Spleen (tissue), 11 donors: ENCODE measurements around the gene TGOLN2. TPM values are rescaled to one million over a fixed set of nuclear protein-coding genes. Genes with fewer than 3 reads are reported as not detected.
"Not testable (repeated sequence)": the region's sequence is repeated elsewhere in the genome, so short reads cannot be mapped to it uniquely, and the experiment has no call there.

ENCODE experiments used
- DNase-seq: peaks from one replicate; pipeline ENCODE4 v3.0.0-alpha.2; 2020
- H3K27ac ChIP-seq, 8 donors: fragments of 200-600 bp; sonication (generic) in 7 of 8; 1 replicate in 4 of 8; 2 replicates in 4 of 8; pipeline versions ENCODE4 v1.5.0 to v1.8.0; 2016 to 2021; ENCODE audit warnings: inconsistent platforms in 4 of 8, mild to moderate bottlenecking in 4 of 8, moderate library complexity in 1 of 8
- H3K27me3 ChIP-seq, 7 donors: fragments of 200-600 bp; sonication (generic) in 6 of 7; replicated peaks in 1 of 7; 1 replicate in 4 of 7; 2 replicates in 3 of 7; pipeline versions ENCODE4 v1.5.0 to v1.8.0; 2016 to 2021; ENCODE audit warnings: inconsistent platforms in 3 of 7, mild to moderate bottlenecking in 1 of 7
- H3K36me3 ChIP-seq, 6 donors: fragments of 200-600 bp; sonication (generic) in 5 of 6; 1 replicate in 4 of 6; 2 replicates in 2 of 6; pipeline versions ENCODE4 v1.5.0 to v1.8.0; 2016 to 2021; ENCODE audit warnings: inconsistent platforms in 2 of 6
- H3K4me1 ChIP-seq, 6 donors: fragments of 200-600 bp; sonication (generic) in 5 of 6; 1 replicate in 3 of 6; 2 replicates in 3 of 6; pipeline versions ENCODE4 v1.5.0 to v1.8.0; 2016 to 2021; ENCODE audit warnings: inconsistent platforms in 3 of 6
- H3K4me3 ChIP-seq, 8 donors: fragments of 200-600 bp; sonication (generic) in 7 of 8; 1 replicate in 4 of 8; 2 replicates in 4 of 8; pipeline versions ENCODE4 v1.5.0 to v1.8.0; 2016 to 2021; ENCODE audit warnings: inconsistent platforms in 4 of 8, mild to moderate bottlenecking in 4 of 8, moderate library complexity in 2 of 8
- H3K9me3 ChIP-seq, 8 donors: fragments of 200-600 bp; sonication (generic) in 7 of 8; 1 replicate in 4 of 8; 2 replicates in 4 of 8; pipeline versions ENCODE4 v1.5.0 to v1.8.0; 2016 to 2021; ENCODE audit warnings: inconsistent platforms in 4 of 8
- CTCF ChIP-seq, 11 experiments: fragments of 200-600 bp in 7 of 11; fragments of 450-650 bp in 4 of 11; sonication (generic) in 4 of 11; IDR thresholded peaks in 8 of 11; conservative IDR thresholded peaks in 3 of 11; 1 replicate in 7 of 11; 2 replicates in 4 of 11; pipeline versions ENCODE4 v1.4.0 to v1.8.0; 2016 to 2021; ENCODE audit warnings: antibody characterized with exemption in 11 of 11, inconsistent platforms in 4 of 11, mild to moderate bottlenecking in 1 of 11
- POLR2A ChIP-seq, 3 donors: fragments of 450-650 bp; IDR thresholded peaks; one replicate each; pipeline ENCODE4 v1.5.1; 2017; ENCODE audit warnings: antibody characterized with exemption in 3 of 3, mild to moderate bottlenecking in 1 of 3
- POLR2AphosphoS5 ChIP-seq, 3 donors: sonication (generic); formaldehyde crosslinking; IDR thresholded peaks; one replicate each; pipeline ENCODE4 v1.5.1; 2017; ENCODE audit warnings: antibody characterized with exemption in 3 of 3
- WGBS, 5 donors: extraction: QIAGEN DNeasy Blood & Tissue Kit in 3 of 5; methylation state at CpG; one replicate each; pipeline versions ENCODE4 v1.1.5 to v1.1.7; 2013 to 2018; 5-methylcytosine and 5-hydroxymethylcytosine counted together
- intact Hi-C: fragments of 100-400 bp; cut with DNase I; formaldehyde crosslinking; loops from one replicate; pipeline ENCODE4 v1.15.0; 2023; ENCODE audit warnings: low total_unique reads
- polyA plus RNA-seq, 3 donors: library from polyadenylated mRNA; stranded (reverse); fragments of 200-250 nt; gene quantifications; one replicate each; pipeline ENCODE4 v1.2.1, GENCODE V29; 2013
- total RNA-seq, 7 donors: library from RNA; depleted of rRNA in 3 of 7; stranded (reverse); fragments of >200 nt in 3 of 7; fragmentation: NEBNext Ultra II Directional in 4 of 7; extraction: Animal tissue kit (Norgen Biotek cat#: 25700) in 4 of 7; gene quantifications; one replicate each; pipeline versions ENCODE4 v1.1.0 to v1.2.1, GENCODE V29; 2016 to 2021
- donor health status: healthy with polysubstance abuse.
- donor health status: DM: no; HTN: no; CAD: no; lungs with moderate emphysema.
- donor health status: DM: no; HTN: no; CAD: no.
- donor health status: Bipolar disorder and iron deficiency.
- donor health status: healthy.
- donor health status: DM: no; HTN: no; CAD: no.
- donor health status: DM: yes; HTN: yes; CAD: no.

The TGOLN2 gene
- total and polyA plus RNA-seq, 10 donors = 14.8 to 199 (median 150) TPM

- peaks cover 0 to 4% (median 0%) of the 10 kb centered on the region in 7 donors for H3K27me3 ChIP-seq
- H3K4me1 ChIP-seq = no peaks in the 10 kb centered on the region
- H3K9me3 ChIP-seq = no peaks in the 10 kb centered on the region
- no peak overlapping the region for H3K27ac ChIP-seq
- DNase-seq = no peak
- 46 to 72% (median 50%) methylated on average over 2 of the region's 2 CpGs for WGBS, 5 donors
- TF ChIP-seq POLR2A (IDR thresholded peaks at IDR 0.05) (no peak), POLR2AphosphoS5 (IDR thresholded peaks at IDR 0.05) (no peak), CTCF (IDR thresholded peaks at IDR 0.05 in 8 of 11, conservative IDR thresholded peaks at IDR 0.05 in 3 of 11) (no peak)
- no peak overlapping the region for H3K4me3 ChIP-seq
- intact Hi-C loops = no loop called here
- no peaks in the 10 kb centered on the region for H3K36me3 ChIP-seq
These were observed 7.1 kb upstream of the TGOLN2 start for GRCh38 chr2:85334928-85335327.

- WGBS, 5 donors = 87 to 97% (median 94%) methylated on average over 3 to 4 of the region's 4 CpGs
- H3K4me3 ChIP-seq, H3K27me3 ChIP-seq, H3K36me3 ChIP-seq, H3K27ac ChIP-seq, DNase-seq, H3K9me3 ChIP-seq, intact Hi-C loops, H3K4me1 ChIP-seq: not testable (repeated sequence)
These were observed 6.1 kb upstream of the TGOLN2 start for GRCh38 chr2:85333877-85334276.

GRCh38 chr2:85330839-85331636, 3.2 kb upstream of the TGOLN2 start:
- no peak overlapping the region for H3K27ac ChIP-seq
- no peaks in the 10 kb centered on the region for H3K9me3 ChIP-seq
- peaks cover 0 to 5% (median 0%) of the 10 kb centered on the region in 6 donors for H3K36me3 ChIP-seq
- no peaks in the 10 kb centered on the region for H3K27me3 ChIP-seq
- intact Hi-C loops = no loop called here
- 66 to 85% (median 75%) methylated on average over 13 of the region's 13 CpGs for WGBS, 5 donors
- DNase-seq = no peak
- no peak for TF ChIP-seq POLR2AphosphoS5 (IDR thresholded peaks at IDR 0.05)
- no peak for TF ChIP-seq POLR2A (IDR thresholded peaks at IDR 0.05)
- no peak for TF ChIP-seq CTCF (IDR thresholded peaks at IDR 0.05 in 8 of 11, conservative IDR thresholded peaks at IDR 0.05 in 3 of 11)
- peaks cover 0 to 28% (median 16%) of the 10 kb centered on the region in 6 donors for H3K4me1 ChIP-seq
- no peak overlapping the region for H3K4me3 ChIP-seq

- DNase-seq, H3K27me3 ChIP-seq, H3K4me3 ChIP-seq, H3K27ac ChIP-seq, intact Hi-C loops, H3K9me3 ChIP-seq: not testable (repeated sequence)
- 90 to 96% (median 93%) methylated on average over 3 of the region's 3 CpGs for WGBS, 5 donors
- peaks cover 12 to 42% (median 29%) of the 10 kb centered on the region in 6 donors for H3K4me1 ChIP-seq
- H3K36me3 ChIP-seq = peaks cover 0 to 18% (median 2%) of the 10 kb centered on the region in 6 donors
These were observed 1.9 kb upstream of the TGOLN2 start for GRCh38 chr2:85329701-85330100.

GRCh38 chr2:85329181-85329651, 1.4 kb upstream of the TGOLN2 start:
- no peak overlapping the region for H3K4me3 ChIP-seq
- no peak for DNase-seq
- H3K27ac ChIP-seq = no peak overlapping the region
- peaks cover 16 to 46% (median 34%) of the 10 kb centered on the region in 6 donors for H3K4me1 ChIP-seq
- TF ChIP-seq CTCF (IDR thresholded peaks at IDR 0.05 in 8 of 11, conservative IDR thresholded peaks at IDR 0.05 in 3 of 11) (no peak), POLR2AphosphoS5 (IDR thresholded peaks at IDR 0.05) (no peak), POLR2A (IDR thresholded peaks at IDR 0.05) (no peak)
- peaks cover 0 to 23% (median 6%) of the 10 kb centered on the region in 6 donors for H3K36me3 ChIP-seq
- intact Hi-C loops = no loop called here
- no peaks in the 10 kb centered on the region for H3K27me3 ChIP-seq
- no peaks in the 10 kb centered on the region for H3K9me3 ChIP-seq
